Lower leg skin (tissue), 4 donors: ENCODE measurements around the gene AMDHD1. TPM values are rescaled to one million over a fixed set of nuclear protein-coding genes. Genes with fewer than 3 reads are reported as not detected.
"Not testable (repeated sequence)": the region's sequence is repeated elsewhere in the genome, so short reads cannot be mapped to it uniquely, and the experiment has no call there.

ENCODE experiments used
- DNase-seq, 2 donors: peaks; one replicate each; pipeline ENCODE4 v3.0.0-alpha.2; 2019; ENCODE audit warnings: low spot score in 2 of 2
- H3K4me3 ChIP-seq: fragments of 200-600 bp; sonication (generic); 2 replicates; pipeline ENCODE4 v1.5.1; 2017; ENCODE audit warnings: mild to moderate bottlenecking, low read depth; ENCODE audit not compliant: poor library complexity, severe bottlenecking
- CTCF ChIP-seq, 3 donors: fragments of 450-650 bp; IDR thresholded peaks; one replicate each; pipeline ENCODE4 v1.5.1; 2016; ENCODE audit warnings: antibody characterized with exemption in 3 of 3, mild to moderate bottlenecking in 3 of 3, moderate library complexity in 2 of 3
- POLR2A ChIP-seq, 2 donors: fragments of 450-650 bp; IDR thresholded peaks; one replicate each; pipeline ENCODE4 v1.6.1; 2016 to 2017; ENCODE audit warnings: antibody characterized with exemption in 2 of 2, mild to moderate bottlenecking in 1 of 2, moderate library complexity in 1 of 2
- WGBS, 2 donors: methylation state at CpG; one replicate each; pipeline ENCODE4 v1.1.5; 2018; 5-methylcytosine and 5-hydroxymethylcytosine counted together
- intact Hi-C: fragments of 100-400 bp; cut with DNase I; formaldehyde crosslinking; loops from one replicate; pipeline ENCODE4 v1.15.0; 2023; ENCODE audit warnings: low total_unique reads
- total RNA-seq, 4 donors: library from RNA; depleted of rRNA; stranded (reverse); fragments of >200 nt; gene quantifications; one replicate each; pipeline ENCODE4 v1.1.0, GENCODE V29; 2016

Gene AMDHD1
- total RNA-seq, 4 donors from 2014 or later = 1.1 to 7.7 TPM; not detected in 2

DNA sequence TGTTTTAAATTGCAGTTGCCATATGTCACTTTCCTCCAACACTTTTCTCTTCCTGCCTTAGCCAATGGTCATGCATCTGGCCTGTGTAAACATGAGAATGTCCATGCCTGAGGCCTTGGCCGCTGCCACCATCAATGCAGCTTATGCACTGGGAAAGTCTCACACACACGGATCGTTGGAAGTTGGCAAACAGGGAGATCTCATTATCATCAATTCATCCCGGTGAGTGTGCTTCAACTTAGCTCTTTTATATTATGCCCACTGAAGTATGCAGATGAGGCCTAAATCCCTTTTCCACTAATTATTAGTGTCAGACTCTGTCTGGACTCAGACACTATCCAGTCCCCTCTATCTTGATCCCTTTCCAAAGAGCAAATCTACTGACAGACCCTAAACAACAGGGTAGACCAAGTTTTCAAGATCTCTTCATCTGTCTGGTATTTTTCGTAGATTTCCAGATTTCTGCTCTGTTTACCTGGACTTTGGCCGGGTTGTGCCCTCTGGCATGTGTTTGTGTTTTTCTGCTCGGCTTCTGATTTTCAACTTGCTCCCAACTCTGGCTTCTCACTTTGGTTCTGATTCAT is 23.2 kb downstream of the AMDHD1 start:
- intact Hi-C loops = no loop called here

DNA sequence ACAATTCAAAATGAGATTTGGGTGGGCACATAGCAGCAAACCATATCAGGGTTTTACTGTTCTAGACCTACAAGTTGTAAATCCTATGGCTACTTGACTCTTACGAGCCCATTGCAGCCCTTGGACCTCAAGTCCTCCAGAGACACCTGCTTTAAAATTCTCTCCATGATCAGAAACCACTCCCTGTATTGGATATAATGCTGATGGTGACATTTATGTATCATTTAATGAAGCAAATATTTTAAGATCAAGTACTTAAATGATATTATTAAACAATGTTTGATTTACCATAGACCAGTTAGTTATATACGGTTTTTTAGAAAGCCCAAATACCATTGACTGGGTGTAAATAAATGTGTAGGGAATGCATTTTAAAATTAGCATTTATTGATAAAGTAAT is 24.2 kb downstream of the AMDHD1 start:
- 96 to 97% methylated on average over 2 of the region's 2 CpGs for WGBS, 2 donors
- no peak for TF ChIP-seq CTCF (IDR thresholded peaks at IDR 0.05)
- no peak for TF ChIP-seq POLR2A (IDR thresholded peaks at IDR 0.05)
- no peak overlapping the region for H3K4me3 ChIP-seq
- no peak for DNase-seq
- intact Hi-C loops = no loop called here

More for the DNA sequence above, 23.2 kb downstream of the AMDHD1 start:
- 67 to 78% methylated on average over 7 of the region's 7 CpGs for WGBS, 2 donors
- TF ChIP-seq CTCF (IDR thresholded peaks at IDR 0.05) = no peak
- TF ChIP-seq POLR2A (IDR thresholded peaks at IDR 0.05) = no peak
- no peak overlapping the region for H3K4me3 ChIP-seq
- no peak for DNase-seq

DNA sequence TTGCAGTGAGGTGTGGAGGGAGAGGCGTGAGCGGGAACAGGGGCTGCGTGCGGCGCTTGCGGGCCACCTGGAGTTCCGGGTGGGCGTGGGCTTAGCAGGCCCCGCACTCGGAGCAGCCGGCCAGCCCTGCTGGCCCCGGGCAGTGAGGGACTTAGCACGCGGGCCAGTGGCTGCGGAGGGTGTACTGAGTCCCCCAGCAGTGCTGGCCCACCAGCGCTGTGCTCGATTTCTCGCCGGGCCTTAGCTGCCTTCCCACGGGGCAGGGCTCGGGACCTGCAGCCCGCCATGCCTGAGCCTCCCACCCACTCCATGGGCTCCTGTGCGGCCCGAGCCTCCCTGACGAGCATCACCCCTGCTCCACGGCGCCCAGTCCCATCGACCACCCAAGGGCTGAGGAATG is 26.0 kb downstream of the AMDHD1 start:
- H3K4me3 ChIP-seq, DNase-seq, intact Hi-C loops: not testable (repeated sequence)
- WGBS, 2 donors = 95 to 100% methylated on average over 4 to 11 of the region's 28 CpGs

- TF ChIP-seq CTCF (IDR thresholded peaks at IDR 0.05) = no peak
- TF ChIP-seq POLR2A (IDR thresholded peaks at IDR 0.05) = no peak
These were observed 27.8 kb downstream of the AMDHD1 start for GRCh38 chr12:95970905-95971304.

GRCh38 chr12:95972832-95973456 is 29.8 kb downstream of the AMDHD1 start:
- no peak for DNase-seq
- WGBS, 2 donors = 64 to 73% methylated on average over 4 of the region's 4 CpGs
- H3K4me3 ChIP-seq = no peak overlapping the region
- intact Hi-C loops = no loop called here
- TF ChIP-seq CTCF (IDR thresholded peaks at IDR 0.05) = no peak
- no peak for TF ChIP-seq POLR2A (IDR thresholded peaks at IDR 0.05)

More at GRCh38 chr12:95970905-95971304, 27.8 kb downstream of the AMDHD1 start:
- intact Hi-C loops = no loop called here
- no peak overlapping the region for H3K4me3 ChIP-seq
- DNase-seq = no peak
- 40 to 68% methylated on average over 7 of the region's 7 CpGs for WGBS, 2 donors

GRCh38 chr12:95974358-95974757 is 31.2 kb downstream of the AMDHD1 start:
- no peak for DNase-seq
- H3K4me3 ChIP-seq = no peak overlapping the region
- no peak for TF ChIP-seq CTCF (IDR thresholded peaks at IDR 0.05)
- no peak for TF ChIP-seq POLR2A (IDR thresholded peaks at IDR 0.05)
- WGBS, 2 donors = 64 to 65% methylated on average over 2 of the region's 2 CpGs
- intact Hi-C loops = no loop called here
